ENCODE measurements around the gene FBN2.
"Not testable (repeated sequence)": the region's sequence is repeated elsewhere in the genome, so short reads cannot be mapped to it uniquely, and the experiment has no call there.

Gene FBN2

DNA sequence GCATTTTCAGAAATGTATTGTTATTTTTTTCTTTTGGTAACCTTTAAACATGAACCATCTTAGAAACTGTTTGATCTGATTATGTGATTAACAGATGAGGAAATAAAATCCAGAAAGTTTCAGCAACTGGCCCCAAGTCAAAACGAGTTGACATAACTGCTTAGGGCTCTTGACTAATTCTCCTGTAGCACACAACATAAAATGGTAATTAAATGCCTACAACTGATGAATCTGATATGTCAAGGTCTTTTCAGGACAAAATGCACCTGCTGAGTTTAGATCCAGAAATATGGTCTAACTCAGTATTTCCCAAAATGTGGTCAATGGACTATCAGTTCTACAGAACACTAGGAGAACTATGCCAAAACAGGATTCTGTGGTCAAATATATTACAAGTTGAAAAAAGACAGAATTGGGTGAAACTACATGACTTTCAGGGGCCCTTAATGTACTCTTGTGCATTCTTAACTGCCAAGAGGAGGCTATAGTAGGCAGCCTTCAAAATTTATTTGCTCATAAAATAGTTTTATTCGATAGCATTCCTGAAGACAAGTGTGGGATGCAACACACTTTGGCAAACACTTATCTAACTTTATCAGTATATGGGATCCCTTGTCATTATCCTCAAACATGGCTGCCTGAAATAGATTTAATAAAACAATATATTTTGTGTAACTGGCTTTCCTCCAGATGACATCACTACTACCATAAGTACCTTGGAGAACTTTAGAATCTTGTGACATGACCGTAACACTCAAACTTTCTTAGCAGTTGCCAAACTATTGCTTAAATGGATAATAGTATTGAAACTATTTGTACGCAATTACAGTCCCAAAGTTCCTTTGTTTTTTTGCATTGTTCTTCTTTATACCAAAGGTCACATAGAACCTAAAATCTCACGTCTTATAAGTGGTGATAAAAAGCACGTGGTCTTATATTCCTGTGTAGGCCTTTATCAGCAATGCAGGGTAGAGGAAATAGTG lies 59.4 kb downstream of the FBN2 start:
- no peak for DNase-seq (ENCODE audit: low read depth)

DNA sequence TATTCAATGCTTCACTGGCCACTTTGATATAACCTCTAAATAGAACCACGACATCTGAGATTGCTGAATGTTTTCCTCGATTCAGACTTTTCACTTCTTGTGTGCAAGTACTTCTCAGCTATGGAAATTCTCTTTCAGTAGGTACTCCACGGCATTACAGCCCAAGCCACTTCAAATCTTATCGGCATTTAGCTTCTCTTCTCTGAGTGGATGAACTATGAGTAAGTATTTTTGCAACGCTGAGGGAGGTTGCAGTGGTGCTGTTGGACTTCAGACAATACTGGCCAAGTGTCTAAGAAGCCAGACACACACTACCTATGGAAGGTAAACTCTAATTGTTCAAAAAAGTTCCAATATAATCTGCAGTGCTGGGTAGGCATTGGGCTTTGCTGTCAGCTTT lies 60.1 kb downstream of the FBN2 start:
- DNase-seq (ENCODE audit: low read depth): no peak

DNA sequence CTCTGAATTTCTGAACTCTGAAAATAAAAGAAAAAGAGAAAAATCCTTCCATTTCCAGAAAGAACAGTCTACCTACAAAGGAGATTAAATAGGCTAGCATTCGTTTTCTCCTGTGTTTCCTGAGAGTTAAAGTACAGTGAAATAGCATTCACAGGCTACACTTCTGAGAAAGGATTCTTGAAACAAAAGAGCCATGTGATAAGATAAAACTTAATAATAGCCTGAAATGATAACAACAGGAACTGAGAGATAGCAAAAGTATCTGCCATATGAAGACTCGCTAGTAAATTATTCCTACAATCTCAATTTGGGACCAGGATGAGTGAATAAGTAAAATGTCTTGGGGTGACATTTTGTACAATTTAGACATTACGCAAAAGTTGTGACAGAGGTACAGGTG lies 62.4 kb downstream of the FBN2 start:
- no peak for DNase-seq (ENCODE audit: low read depth)

DNA sequence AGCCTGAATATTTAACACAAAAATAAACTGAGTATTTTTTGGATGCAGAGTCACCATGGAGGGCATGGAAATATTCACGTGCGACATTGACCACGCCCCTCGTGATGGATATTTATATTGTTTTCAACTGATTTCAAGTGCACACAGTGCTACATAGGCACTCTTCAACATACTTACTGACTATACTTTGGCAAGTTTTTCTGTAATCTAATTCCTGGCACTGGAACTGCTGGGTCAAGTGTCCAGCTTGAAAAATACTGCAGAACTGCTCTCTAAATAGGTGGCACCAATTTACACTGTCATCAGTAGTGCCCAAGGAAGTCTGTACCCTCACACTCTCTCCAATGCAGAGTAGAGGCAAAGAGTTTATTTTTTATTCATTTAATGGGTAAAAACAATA lies 65.1 kb downstream of the FBN2 start:
- DNase-seq (ENCODE audit: low read depth): no peak

DNA sequence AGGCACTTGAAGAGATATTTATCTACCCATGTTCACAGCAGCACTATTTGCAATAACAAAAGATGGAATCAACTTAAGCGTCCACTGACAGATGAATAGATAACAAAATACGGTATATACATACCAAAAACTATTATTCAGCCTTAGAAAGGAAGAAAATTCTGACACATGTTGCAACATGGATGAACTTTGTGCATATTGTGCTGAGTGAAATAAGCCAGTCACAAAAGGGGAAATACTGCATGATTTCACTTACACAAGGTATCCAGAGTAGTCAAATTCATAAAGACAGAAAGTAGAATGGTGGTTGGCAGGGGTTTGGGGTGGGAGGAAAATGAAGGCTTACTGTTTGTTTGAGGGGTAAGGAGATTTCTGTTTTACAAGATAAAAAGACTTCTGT lies 66.0 kb downstream of the FBN2 start:
- DNase-seq (ENCODE audit: low read depth): no peak

DNA sequence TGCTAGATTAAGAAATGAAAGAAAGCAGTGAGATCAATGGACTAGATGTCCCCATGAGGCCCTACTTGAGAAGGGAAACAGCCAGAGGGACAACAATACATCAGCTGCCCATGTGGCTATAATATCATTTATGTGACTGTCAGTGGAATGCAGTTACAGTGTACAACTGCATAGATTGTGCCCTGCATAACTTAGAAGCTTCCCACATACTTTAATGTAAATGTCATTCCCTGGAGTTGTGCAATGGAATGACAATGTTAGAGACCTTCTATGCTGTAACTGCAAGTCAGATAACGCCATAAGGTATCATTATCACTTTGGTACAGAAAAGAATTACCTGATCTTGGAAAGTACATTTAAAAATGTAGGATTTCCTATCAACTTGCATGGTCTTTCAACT lies 67.4 kb downstream of the FBN2 start:
- no peak for DNase-seq (ENCODE audit: low read depth)

DNA sequence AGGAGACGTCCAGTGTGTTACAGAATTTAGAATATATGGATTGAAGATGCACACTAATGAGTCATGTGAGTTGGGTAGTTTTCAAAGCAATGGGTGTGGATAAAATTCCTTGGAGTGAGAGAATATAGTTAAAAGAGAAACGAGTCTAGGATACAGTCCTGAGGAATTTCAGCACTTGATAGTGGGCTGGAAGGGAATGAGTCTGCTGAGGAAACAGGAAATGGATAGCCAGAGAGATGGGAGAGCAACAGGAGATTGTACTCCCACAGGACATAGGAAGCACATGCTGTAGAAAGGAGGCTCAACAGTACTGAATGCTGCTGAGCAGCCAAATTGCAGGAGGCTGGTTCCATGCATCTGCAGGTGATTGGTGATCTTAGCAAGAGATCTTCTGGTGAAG lies 68.1 kb downstream of the FBN2 start:
- no peak for DNase-seq (ENCODE audit: low read depth)

DNA sequence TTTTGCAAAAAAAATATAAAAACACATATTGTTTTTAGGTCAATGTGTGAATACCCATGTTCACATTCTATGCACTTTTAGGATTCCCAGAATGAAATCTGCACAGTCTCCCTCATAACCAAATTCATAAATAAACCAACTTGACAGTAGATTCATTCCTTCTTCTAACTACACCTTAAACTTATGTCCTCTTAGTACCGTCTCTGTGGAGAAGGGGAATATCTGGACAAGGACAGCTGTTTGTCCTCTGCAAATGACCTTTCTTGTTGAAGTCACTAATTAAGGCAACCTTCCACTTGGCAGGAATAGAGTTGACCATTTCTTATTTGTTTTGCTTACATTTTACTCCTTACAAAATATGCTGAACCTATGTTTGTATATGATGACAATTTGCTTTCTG lies 71.1 kb downstream of the FBN2 start:
- DNase-seq (ENCODE audit: low read depth): no peak

DNA sequence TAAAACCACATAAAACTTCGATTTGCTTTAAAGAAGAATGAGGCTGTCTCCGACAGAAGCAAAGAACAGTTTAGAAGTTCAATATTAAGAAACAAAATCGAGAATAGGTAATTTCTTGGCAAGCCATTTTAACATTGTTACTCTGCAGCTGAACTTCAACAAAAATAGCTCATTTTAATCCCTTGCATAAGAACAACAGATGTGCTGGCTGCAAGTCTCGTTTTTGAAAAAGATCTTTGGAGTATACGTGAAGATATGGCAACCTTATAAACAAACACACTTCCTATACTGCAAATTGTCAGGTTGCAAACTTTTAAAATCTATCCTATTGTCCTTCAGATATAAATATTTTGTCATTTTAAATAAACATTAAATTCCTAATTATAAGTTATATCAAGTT lies 71.5 kb downstream of the FBN2 start:
- no peak for DNase-seq (ENCODE audit: low read depth)

DNA sequence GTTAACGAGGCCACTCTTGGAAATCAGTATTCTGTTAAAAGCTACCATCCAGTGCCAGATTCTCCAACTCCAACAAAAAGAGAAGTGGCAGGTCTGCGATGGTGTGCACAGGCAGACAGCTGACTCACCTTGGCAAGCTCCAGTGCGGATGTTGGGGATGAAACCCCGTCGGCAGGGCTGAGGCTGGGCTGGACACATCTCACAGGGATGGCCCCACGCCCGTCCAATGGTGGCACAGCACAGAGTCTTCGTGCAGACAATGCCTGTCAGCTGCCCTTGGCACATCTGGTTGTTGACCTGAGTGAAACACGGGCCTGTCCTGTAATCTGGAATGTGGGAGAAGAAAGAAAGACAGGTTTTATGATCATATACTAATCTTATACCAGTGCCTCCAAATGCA lies 73.4 kb downstream of the FBN2 start:
- no peak for DNase-seq (ENCODE audit: low read depth)

DNA sequence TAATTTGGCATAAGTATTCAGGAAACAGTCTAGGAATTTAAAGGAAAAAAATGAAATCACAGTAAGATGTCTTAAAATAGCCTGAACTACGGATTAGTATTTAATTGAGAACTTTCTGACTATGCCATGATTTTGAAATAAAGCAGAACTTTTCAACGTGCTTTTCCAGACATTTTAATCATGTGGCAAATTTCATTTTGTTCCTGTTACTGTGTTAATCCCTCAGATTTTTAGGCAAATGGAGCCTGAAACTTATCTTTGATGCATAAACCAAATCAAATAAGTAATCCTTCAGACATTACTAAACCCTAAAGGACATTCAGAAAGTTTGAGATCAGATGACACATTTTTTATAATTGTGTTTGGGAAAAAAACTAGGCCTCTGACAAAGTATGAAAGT lies 75.7 kb downstream of the FBN2 start:
- DNase-seq (ENCODE audit: low read depth): no peak

DNA sequence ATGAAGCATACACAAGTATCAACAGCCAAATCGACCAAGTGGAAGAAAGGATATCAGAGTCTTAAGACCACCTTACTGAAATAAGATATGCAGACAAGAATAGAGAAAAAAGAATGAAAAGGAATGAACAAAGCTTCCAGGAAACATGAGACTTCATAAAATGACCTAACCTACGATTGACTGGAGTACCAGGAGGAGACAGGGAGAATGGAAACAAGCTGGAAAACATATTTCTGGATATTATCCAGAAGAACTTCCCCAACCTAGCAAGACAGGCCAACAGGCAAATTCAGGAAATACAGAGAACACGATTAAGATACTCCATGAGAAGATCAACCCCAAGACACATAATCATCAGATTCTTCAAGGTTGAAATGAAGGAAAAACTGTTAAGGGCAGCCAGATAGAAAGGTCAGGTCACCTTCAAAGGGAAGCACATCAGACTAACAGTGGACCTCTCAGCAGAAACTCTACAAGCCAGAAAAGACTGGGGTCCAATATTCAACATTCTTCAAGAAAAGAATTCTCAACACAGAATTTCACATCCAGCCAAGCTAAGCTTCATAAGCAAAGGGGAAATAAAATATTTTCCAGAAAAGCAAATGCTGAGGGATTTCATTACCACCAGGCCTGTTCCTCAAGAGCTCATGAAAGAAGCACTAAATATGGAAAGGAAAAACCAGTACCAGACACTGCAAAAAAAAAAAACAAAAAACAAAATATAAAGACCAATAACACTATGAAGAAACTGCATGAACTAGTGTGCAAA lies 80.7 kb downstream of the FBN2 start:
- not testable (repeated sequence) for DNase-seq (ENCODE audit: low read depth)

DNA sequence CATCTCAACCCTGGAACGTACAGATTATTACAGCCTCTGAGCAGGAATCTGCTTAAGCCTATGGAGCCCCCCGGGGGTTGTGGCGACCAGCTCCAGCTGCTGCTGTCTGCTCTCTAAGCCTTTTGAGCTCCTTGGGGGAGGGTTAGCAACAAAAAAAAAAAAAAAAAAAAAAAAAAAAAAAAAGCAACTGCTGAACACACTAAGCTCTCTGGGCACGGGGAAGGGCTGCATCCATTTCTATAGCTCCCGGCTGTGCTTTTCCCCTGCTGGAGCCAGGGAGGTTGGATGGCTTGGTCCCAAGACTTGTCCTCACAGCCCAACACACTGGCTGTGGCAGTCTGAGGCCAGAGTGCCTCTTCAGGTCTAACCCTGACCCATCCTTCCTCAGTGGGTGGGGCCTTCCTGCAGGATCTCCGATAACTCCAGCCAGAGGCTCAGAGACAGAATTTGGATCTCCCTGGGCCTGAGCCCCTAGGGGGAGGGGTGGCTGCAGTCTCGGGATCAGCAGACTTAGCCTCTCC lies 82.1 kb downstream of the FBN2 start:
- DNase-seq (ENCODE audit: low read depth): no peak

DNA sequence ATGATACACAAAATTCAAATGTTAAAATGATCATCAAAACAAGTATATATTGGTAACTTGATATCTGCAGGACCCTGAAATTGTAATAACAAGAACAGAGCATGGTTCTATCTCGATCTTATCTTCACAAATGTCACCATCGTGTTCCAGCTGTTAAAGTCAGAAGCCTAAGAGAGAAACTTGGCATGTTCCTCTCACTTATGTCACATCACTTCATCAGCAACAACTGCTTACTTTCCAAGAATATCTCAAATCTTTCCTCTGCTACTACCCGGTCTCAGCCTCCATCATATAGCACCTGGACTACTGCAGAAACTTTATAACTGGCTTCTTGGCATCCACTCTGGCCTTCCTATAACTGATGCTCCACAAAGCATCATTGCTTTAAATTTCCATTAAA lies 84.9 kb downstream of the FBN2 start:
- DNase-seq (ENCODE audit: low read depth): no peak

DNA sequence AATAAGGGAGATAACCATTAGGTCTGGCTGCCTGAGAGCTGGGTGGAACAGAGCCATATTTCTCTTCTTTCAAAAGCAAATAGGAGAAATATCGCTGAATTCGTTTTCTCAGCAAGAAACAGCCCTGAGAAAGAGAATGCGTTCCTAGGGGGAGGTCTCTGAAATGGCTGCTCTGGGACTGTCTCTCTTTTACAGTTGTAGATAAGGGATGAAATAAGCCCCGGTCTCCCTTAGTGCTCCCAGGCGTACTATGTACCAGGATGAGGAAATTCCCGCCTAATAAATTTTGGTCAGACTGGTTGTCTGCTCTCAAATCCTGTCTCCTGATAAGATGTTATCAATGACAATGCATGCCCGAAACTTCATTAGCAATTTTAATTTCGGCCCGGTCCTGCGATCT lies 90.8 kb downstream of the FBN2 start:
- DNase-seq (ENCODE audit: low read depth): not testable (repeated sequence)

DNA sequence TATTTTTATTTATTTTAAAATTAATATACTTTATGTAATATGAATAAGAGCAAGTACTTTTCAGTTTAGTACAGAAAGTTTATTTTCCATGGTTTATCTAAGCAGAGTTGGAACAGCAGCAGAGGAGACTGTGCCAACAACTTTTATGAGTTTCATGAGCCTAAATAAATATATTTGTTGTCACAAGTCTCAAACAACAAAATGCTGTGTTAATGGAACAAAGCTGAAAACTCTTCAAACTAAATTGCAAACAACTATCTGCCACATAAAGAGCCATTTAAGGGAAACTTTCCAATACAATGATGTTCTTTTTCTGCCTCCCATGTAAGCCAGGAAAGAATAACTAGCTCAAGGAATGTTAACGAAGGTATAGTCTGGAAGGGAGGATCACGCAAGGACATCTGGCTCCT lies 96.1 kb downstream of the FBN2 start:
- DNase-seq (ENCODE audit: low read depth): no peak

DNA sequence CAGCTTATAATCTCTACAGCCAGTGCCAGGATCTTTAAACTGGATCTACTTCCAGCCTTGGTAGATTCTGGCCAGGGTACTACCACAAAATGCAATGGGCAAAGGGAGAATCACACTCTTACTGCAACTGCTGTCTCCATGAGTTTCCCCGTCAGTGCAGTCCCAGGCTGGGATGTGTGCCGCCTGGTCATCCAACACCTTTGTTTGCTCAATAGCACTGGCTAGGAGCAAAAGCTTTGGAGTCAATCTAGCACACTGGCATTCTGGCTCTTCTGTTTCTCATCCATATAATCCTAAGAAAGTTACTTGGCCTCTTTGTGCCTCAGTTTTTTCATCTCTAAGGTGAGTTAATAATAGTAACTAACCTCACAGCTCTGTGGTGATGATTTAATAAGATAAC lies 96.9 kb downstream of the FBN2 start:
- no peak for DNase-seq (ENCODE audit: low read depth)

DNA sequence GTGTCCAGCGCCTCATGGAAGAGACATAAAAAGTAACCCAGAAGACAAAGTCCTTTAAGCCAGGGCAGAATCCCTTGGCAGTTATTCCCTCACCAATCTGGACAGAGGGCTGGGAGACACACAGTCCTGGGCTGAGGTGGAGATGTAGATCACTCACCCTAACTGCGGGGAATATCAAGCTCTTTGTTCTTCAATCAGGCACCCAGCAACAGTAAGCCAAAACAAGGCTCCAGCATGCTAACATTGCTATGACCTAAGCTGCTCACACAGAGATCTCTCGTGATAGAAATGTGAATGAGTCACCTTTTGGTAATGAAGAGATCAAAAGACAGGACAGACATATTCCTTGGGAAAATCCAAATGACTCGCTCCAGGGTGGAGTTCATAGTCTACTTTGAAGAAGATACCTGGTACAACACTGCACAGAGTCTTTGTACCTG lies 101.3 kb downstream of the FBN2 start:
- DNase-seq (ENCODE audit: low read depth): peak; percentile 26

DNA sequence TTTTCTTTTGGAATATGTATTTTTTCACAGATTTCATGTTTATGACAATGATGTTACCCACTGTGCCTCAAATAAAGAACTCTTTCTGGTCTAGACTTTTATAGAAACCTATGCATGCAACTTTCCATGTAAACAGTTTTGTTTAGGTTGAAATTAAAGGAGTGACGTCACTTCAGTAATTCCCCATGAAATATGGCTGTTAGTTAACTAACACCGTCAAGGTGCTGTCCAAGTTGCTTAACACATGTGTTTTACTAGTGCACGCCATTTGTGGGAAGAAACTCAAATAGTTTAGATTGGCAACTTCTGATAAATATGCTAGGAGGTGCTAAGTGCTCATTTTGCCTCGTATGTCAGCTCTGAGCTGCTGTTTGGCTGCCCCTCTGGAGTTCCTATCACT lies 102.2 kb downstream of the FBN2 start:
- no peak for DNase-seq (ENCODE audit: low read depth)

DNA sequence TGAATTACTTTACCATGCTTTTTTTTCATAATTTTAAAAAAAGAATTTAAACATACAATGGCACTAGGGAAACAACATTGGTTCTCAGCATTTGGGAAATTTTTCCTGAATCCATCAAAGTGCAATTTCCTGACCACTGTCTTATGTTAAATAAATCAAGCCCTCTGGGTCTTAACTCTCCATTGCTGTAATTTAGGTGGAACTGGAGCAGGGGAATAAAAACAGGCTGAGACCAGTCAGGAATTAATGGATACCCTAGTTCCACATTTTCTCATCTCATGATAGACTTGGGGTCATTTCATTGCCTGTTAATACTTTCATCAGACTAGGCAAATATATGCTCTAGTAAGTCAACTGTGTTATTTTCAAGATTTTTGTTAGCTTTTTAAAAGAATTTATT lies 103.1 kb downstream of the FBN2 start:
- no peak for DNase-seq (ENCODE audit: low read depth)

DNA sequence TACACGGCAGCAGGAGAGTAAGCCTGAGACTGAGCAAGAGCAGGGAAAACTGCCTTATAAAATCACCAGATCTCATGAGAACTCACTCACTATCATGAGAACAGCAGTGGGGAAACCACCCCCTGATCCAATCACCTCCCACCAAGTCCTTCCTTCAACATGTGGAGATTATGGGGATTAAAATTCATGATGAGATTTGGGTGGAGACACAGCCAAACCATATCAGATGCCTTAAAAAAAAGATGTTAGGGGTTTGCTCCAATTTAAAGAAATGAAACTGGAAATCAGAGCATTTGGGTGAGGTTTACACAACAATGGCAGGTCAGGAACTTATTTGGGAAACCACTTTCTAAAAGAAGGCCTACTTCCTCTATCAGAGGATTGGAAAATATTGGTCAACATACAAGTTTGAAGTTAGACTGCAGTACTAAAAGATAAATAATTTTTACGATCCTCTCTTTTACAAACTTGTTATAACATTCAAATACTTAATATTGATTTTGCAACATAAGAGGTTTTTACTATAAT lies 105.1 kb downstream of the FBN2 start:
- no peak for DNase-seq (ENCODE audit: low read depth)

DNA sequence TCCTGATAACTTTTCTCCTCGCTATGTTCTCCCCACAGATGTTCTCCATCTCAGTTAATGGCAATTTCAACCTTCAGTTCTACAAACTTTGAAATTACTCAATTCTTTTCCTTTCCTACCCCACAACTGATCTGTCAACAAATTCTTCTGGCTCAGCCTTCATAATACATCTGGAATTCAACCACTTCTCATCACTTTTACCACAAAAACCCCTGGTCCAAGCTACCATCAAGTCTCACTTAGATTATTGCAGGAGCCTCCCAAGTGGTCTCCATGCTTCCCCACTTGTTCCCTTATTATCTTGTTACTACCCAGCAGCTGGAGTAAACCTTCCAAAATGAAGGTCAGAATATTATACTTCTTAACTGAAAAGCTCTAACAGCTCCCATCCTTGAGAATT lies 110.1 kb downstream of the FBN2 start:
- DNase-seq (ENCODE audit: low read depth): no peak

DNA sequence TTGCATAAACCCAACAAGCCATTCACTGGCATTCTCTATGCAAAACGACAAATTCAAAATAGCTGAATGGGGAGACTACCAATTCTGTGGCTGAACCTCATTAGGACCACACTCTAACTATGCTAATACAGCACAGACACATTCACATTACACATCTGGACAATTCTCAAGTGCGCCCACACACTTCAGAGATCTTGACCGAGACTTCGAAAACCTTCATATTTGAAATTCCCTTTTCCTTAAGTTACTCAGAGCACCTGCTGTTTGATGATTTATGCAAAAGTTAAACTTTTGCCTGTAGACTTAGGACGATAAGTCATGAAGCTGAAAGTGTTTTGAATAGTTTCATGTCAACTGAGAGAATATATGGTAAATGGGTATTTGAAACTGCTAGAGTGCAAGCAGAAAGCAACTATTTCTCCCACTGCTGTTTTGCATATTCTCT lies 111.9 kb downstream of the FBN2 start:
- DNase-seq (ENCODE audit: low read depth): no peak
